KMS-11 (cell line): Measurements from ENCODE around the gene SLC8A1.

ENCODE experiments used
- H2AFZ ChIP-seq: fragments of 200-600 bp; sonication (generic); 2 replicates; pipeline ENCODE4 v1.6.1; 2016; ENCODE audit warnings: antibody characterized with exemption, mixed run types, low read depth
- H3K27ac ChIP-seq: fragments of 200-600 bp; sonication (generic); 2 replicates; pipeline ENCODE4 v1.6.1; 2016; ENCODE audit warnings: mild to moderate bottlenecking, mixed run types
- H3K27me3 ChIP-seq: fragments of 200-600 bp; sonication (generic); 2 replicates; pipeline ENCODE4 v1.6.1; 2017; ENCODE audit warnings: mild to moderate bottlenecking, low read depth, mixed run types, moderate library complexity; ENCODE audit not compliant: insufficient read depth
- H3K36me3 ChIP-seq: fragments of 200-600 bp; sonication (generic); 2 replicates; pipeline ENCODE4 v1.6.1; 2017; ENCODE audit warnings: mild to moderate bottlenecking, mixed run types; ENCODE audit not compliant: insufficient read depth
- H3K4me1 ChIP-seq: fragments of 200-600 bp; sonication (generic); 2 replicates; pipeline ENCODE4 v1.6.1; 2016; ENCODE audit warnings: mild to moderate bottlenecking, low read depth, mixed run types; ENCODE audit not compliant: poor library complexity, severe bottlenecking
- H3K4me2 ChIP-seq: fragments of 200-600 bp; sonication (generic); 2 replicates; pipeline ENCODE4 v1.7.0; 2016; ENCODE audit warnings: mild to moderate bottlenecking, mixed run types
- H3K4me3 ChIP-seq: fragments of 200-600 bp; sonication (generic); IDR thresholded peaks from 2 replicates; pipeline ENCODE4 v1.6.1; 2017; ENCODE audit warnings: low read depth, low read length, mixed read lengths; ENCODE audit not compliant: insufficient read depth
- H3K79me2 ChIP-seq: fragments of 200-600 bp; sonication (generic); 2 replicates; pipeline ENCODE4 v1.6.1; 2016; ENCODE audit warnings: low read depth, mixed run types; ENCODE audit not compliant: insufficient read depth
- H3K9ac ChIP-seq: fragments of 200-600 bp; sonication (generic); 2 replicates; pipeline ENCODE4 v1.6.1; 2016; ENCODE audit warnings: mild to moderate bottlenecking, mixed run types
- H4K20me1 ChIP-seq: fragments of 200-600 bp; sonication (generic); 2 replicates; pipeline ENCODE4 v1.6.1; 2016; ENCODE audit warnings: mild to moderate bottlenecking, mixed run types; ENCODE audit not compliant: insufficient read depth
- CTCF ChIP-seq: fragments of 200-600 bp; sonication (generic); conservative IDR thresholded peaks from 2 replicates; pipeline ENCODE4 v1.6.1; 2017; ENCODE audit warnings: low read depth, mild to moderate bottlenecking, antibody characterized with exemption, low read length, moderate library complexity, mixed read lengths

SLC8A1 gene

DNA sequence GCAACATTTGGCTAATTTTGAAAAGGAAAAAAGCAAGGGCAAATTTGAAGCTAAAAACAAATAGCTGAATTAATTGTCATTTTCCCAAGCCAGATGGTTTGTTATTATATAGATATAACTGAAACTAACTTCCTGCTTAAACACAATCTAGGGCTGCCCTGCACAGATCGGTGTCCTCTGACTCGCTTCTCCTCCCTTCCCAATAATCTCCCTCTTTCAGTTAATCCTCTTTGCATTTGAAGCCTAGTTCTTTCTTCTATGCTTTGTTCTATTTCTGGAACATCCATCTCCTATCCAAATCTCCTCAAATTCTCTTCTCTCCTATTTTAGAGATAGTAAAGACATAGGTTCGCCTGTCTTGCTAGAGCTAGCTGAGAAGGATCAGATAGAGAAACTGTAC, 328.1 kb downstream of the SLC8A1 start:
- no peak overlapping the region for H3K4me2 ChIP-seq
- H3K27me3 ChIP-seq = no peaks in the 10 kb centered on the region
- H3K27ac ChIP-seq = no peak overlapping the region
- TF ChIP-seq CTCF = no peak
- H3K9ac ChIP-seq = no peak overlapping the region
- no peak overlapping the region for H2AFZ ChIP-seq
- no peaks in the 10 kb centered on the region for H3K36me3 ChIP-seq
- H3K79me2 ChIP-seq = no peaks in the 10 kb centered on the region
- H3K4me3 ChIP-seq = no peak overlapping the region
- H3K4me1 ChIP-seq = no peaks in the 10 kb centered on the region
- no peaks in the 10 kb centered on the region for H4K20me1 ChIP-seq

GRCh38 chr2:40123326-40123725, 328.6 kb downstream of the SLC8A1 start:
- no peaks in the 10 kb centered on the region for H3K79me2 ChIP-seq
- no peaks in the 10 kb centered on the region for H3K36me3 ChIP-seq
- H4K20me1 ChIP-seq = no peaks in the 10 kb centered on the region
- H3K27me3 ChIP-seq = no peaks in the 10 kb centered on the region
- H3K4me1 ChIP-seq = no peaks in the 10 kb centered on the region
- no peak overlapping the region for H3K27ac ChIP-seq
- no peak overlapping the region for H3K9ac ChIP-seq
- H3K4me2 ChIP-seq = no peak overlapping the region
- H3K4me3 ChIP-seq = no peak overlapping the region
- H2AFZ ChIP-seq = no peak overlapping the region
- TF ChIP-seq CTCF = no peak

GRCh38 chr2:40120957-40121356, 330.9 kb downstream of the SLC8A1 start:
- Histone ChIP-seq H3K4me2 (no peak overlapping the region), H2AFZ (no peak overlapping the region), H3K79me2 (no peaks in the 10 kb centered on the region), H3K4me3 (no peak overlapping the region), H3K27ac (no peak overlapping the region), H3K27me3 (no peaks in the 10 kb centered on the region), H4K20me1 (no peaks in the 10 kb centered on the region), H3K9ac (no peak overlapping the region), H3K36me3 (no peaks in the 10 kb centered on the region), H3K4me1 (no peaks in the 10 kb centered on the region)
- TF ChIP-seq CTCF = no peak

- no peaks in the 10 kb centered on the region for H3K36me3 ChIP-seq
- H2AFZ ChIP-seq = no peak overlapping the region
- H3K27ac ChIP-seq = no peak overlapping the region
- no peak overlapping the region for H3K4me3 ChIP-seq
- H3K4me2 ChIP-seq = no peak overlapping the region
- no peaks in the 10 kb centered on the region for H3K4me1 ChIP-seq
- no peaks in the 10 kb centered on the region for H3K27me3 ChIP-seq
- TF ChIP-seq CTCF = no peak
- H4K20me1 ChIP-seq = no peaks in the 10 kb centered on the region
- H3K9ac ChIP-seq = no peak overlapping the region
- no peaks in the 10 kb centered on the region for H3K79me2 ChIP-seq
These were observed 331.9 kb downstream of the SLC8A1 start for GRCh38 chr2:40120026-40120425.

- Histone ChIP-seq H4K20me1 (no peaks in the 10 kb centered on the region), H3K36me3 (no peaks in the 10 kb centered on the region), H3K4me1 (no peaks in the 10 kb centered on the region), H3K9ac (no peak overlapping the region), H3K79me2 (no peaks in the 10 kb centered on the region), H3K4me3 (no peak overlapping the region), H3K27me3 (no peaks in the 10 kb centered on the region), H2AFZ (no peak overlapping the region), H3K4me2 (no peak overlapping the region), H3K27ac (no peak overlapping the region)
- no peak for TF ChIP-seq CTCF
These were observed 333.3 kb downstream of the SLC8A1 start for GRCh38 chr2:40118622-40119021.
